Loucy (cell line): ENCODE measurements around the gene PDE2A.

ENCODE experiments used
- H2AFZ ChIP-seq: fragments of 200-600 bp; sonication (generic); 2 replicates; pipeline ENCODE4 v1.6.0; 2016; ENCODE audit warnings: antibody characterized with exemption, mild to moderate bottlenecking, low read length, moderate library complexity
- H3F3A ChIP-seq: fragments of 200-600 bp; 2 replicates; pipeline ENCODE4 v1.6.0; 2016; ENCODE audit warnings: antibody characterized with exemption, low read depth, mild to moderate bottlenecking
- H3K27me3 ChIP-seq: fragments of 200-600 bp; sonication (generic); 2 replicates; pipeline ENCODE4 v1.6.1; 2014; ENCODE audit warnings: low read length, mild to moderate bottlenecking; ENCODE audit not compliant: insufficient read depth, poor library complexity, severe bottlenecking
- H3K36me3 ChIP-seq: fragments of 200-600 bp; sonication (generic); 2 replicates; pipeline ENCODE4 v1.6.1; 2016; ENCODE audit warnings: low read length; ENCODE audit not compliant: insufficient read depth
- H3K4me1 ChIP-seq: fragments of 200-600 bp; sonication (generic); 2 replicates; pipeline ENCODE4 v1.5.1; 2014; ENCODE audit warnings: low read length, mild to moderate bottlenecking; ENCODE audit not compliant: insufficient read depth, poor library complexity, severe bottlenecking
- H3K4me2 ChIP-seq: fragments of 200-600 bp; sonication (generic); 2 replicates; pipeline ENCODE4 v1.6.0; 2014; ENCODE audit warnings: antibody characterized with exemption, low read length, low read depth, mild to moderate bottlenecking; ENCODE audit not compliant: poor library complexity, severe bottlenecking
- H3K4me3 ChIP-seq: fragments of 200-600 bp; sonication (generic); 2 replicates; pipeline ENCODE4 v1.5.1; 2014; ENCODE audit warnings: low read length, mild to moderate bottlenecking, mixed read lengths; ENCODE audit not compliant: poor library complexity, severe bottlenecking
- H3K79me2 ChIP-seq: fragments of 200-600 bp; sonication (generic); 2 replicates; pipeline ENCODE4 v1.6.1; 2014; ENCODE audit warnings: low read length; ENCODE audit not compliant: insufficient read depth
- H3K9ac ChIP-seq: fragments of 200-600 bp; sonication (generic); 2 replicates; pipeline ENCODE4 v1.6.0; 2014; ENCODE audit warnings: mild to moderate bottlenecking, low read depth, low read length, moderate library complexity; ENCODE audit not compliant: poor library complexity, severe bottlenecking
- H3K9me2 ChIP-seq: fragments of 200-600 bp; sonication (generic); replicated peaks from 2 replicates; pipeline ENCODE4 v1.6.1; 2016; ENCODE audit warnings: low read depth, low read length, mixed read lengths
- H3K9me3 ChIP-seq: fragments of 200-600 bp; sonication (generic); 2 replicates; pipeline ENCODE4 v1.6.1; 2014; ENCODE audit warnings: mild to moderate bottlenecking, antibody characterized with exemption, low read length, low read depth; ENCODE audit not compliant: insufficient read depth
- H4K20me1 ChIP-seq: fragments of 200-600 bp; sonication (generic); 2 replicates; pipeline ENCODE4 v1.6.0; 2014; ENCODE audit warnings: antibody characterized with exemption, low read length, mild to moderate bottlenecking; ENCODE audit not compliant: insufficient read depth, poor library complexity, severe bottlenecking
- CTCF ChIP-seq: fragments of 200-600 bp; sonication (generic); conservative IDR thresholded peaks from 2 replicates; pipeline ENCODE4 v1.5.1; 2014; ENCODE audit warnings: mild to moderate bottlenecking, antibody characterized with exemption, low read length
- EZH2phosphoT487 ChIP-seq: fragments of 200-600 bp; IDR thresholded peaks from 2 replicates; pipeline ENCODE4 v1.6.1; 2018; ENCODE audit warnings: antibody characterized with exemption, mild to moderate bottlenecking, moderate library complexity, borderline replicate concordance

PDE2A gene

DNA sequence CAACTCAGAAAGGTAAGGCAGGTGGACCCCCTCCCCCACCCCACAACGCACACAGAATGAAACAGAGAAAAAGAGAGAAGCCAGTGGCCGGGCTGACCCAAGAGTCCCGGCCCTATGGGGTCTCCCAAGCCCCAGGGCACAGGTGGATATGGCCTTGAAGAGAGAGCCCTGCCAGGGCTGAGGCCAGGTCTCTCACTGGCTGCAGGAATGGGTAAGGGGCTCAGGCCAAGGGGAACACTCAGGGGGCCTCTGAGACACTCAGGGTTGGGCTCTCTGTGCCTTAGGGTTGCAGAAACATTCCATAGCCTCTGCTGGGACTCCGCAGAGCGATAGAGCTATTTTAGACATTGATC, 98.0 kb downstream of the PDE2A start:
- no peaks in the 10 kb centered on the region for H3K27me3 ChIP-seq
- H3K9ac ChIP-seq: no peak overlapping the region
- H3F3A ChIP-seq: no peaks in the 10 kb centered on the region
- no peaks in the 10 kb centered on the region for H3K79me2 ChIP-seq
- no peaks in the 10 kb centered on the region for H3K9me3 ChIP-seq
- no peaks in the 10 kb centered on the region for H3K36me3 ChIP-seq
- no peaks in the 10 kb centered on the region for H4K20me1 ChIP-seq
- H3K4me1 ChIP-seq: no peaks in the 10 kb centered on the region
- H3K4me2 ChIP-seq: no peak overlapping the region
- no peak overlapping the region for H3K4me3 ChIP-seq
- H2AFZ ChIP-seq: no peak overlapping the region
- no peaks in the 10 kb centered on the region for H3K9me2 ChIP-seq
- no peak for TF ChIP-seq CTCF

DNA sequence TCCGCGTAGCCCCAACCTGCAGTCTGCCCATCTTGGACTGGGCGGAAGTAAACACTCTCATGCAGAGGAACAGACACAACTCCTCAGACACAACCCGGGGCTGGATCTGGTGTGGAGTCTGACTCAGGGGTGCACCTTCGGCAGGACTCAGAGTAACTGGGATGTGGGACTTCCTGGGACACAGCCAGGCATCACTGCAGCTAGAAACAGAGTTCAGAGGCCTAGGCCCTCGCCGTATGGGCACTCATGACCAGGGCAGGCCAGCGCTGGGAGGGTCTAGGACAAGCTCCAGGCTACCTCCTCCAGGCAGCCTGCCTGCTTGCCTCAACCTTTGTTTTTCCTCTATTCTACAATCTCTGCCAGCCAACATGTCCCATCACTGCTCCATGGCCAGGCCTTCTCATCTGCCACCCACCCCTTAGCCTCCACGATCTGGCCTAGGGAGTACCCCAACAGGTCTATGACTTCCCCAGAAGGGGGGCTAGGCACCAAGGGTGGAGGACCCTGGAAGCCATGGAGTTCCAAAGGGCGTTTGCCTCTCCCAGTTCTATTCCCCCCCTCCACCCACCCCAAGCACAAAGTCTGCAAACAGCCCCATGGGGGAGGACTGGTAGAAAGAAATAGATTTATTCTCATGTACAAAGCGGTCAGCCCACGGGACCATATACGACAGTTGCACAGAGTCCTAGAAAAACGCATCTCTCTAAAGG, 98.5 kb downstream of the PDE2A start:
- no peaks in the 10 kb centered on the region for H4K20me1 ChIP-seq
- no peaks in the 10 kb centered on the region for H3F3A ChIP-seq
- H3K4me2 ChIP-seq: no peak overlapping the region
- H3K9ac ChIP-seq: no peak overlapping the region
- H3K4me3 ChIP-seq: no peak overlapping the region
- no peaks in the 10 kb centered on the region for H3K9me3 ChIP-seq
- H3K4me1 ChIP-seq: no peaks in the 10 kb centered on the region
- TF ChIP-seq CTCF: no peak
- no peak for TF ChIP-seq EZH2phosphoT487
- H3K36me3 ChIP-seq: no peaks in the 10 kb centered on the region
- no peaks in the 10 kb centered on the region for H3K27me3 ChIP-seq
- no peaks in the 10 kb centered on the region for H3K79me2 ChIP-seq
- H2AFZ ChIP-seq: no peak overlapping the region
- no peaks in the 10 kb centered on the region for H3K9me2 ChIP-seq

DNA sequence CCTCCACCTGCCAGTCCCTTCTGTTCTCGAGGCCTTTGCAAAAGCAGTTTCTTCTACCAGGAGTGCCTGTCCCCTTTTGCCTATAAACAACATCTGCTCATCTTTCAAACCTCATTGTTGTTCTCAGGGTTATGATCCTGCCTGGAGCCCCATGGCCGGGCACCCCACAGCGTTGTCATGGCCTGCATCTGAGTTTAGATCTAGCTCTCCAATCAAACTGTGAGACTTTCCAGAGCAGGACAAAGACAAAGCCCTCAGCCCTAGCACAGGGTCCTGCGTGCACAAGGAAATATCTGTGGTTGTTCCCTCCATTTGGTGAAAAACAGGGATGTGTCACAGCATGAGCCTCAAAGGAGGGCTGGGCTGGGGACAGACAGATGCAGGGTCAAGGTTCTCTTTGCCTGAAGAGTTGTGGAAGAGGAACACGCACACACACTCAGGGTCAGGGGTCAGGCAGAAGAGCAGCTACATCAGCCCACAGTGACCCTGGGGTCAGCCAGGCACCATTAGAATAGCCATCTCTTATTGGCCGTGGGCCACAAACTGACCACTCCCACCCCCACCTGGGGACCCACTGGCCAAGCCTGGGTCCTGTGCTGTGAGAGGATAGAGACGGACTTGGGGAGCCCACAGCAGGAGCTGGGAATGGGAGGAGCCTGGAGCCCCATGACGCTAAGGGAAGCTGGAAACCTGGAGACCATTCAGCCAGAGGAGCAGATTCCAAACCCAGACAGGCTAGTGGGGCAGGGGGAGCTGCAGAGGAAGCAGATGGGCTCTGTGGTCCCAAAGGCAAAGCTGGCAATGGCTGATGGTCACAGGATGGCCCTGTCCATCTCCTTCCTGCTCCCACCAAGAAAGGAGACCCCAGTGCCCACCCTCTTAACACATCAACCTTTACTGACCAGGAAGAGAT, 99.4 kb downstream of the PDE2A start:
- H3K79me2 ChIP-seq: no peaks in the 10 kb centered on the region
- H3K27me3 ChIP-seq: no peaks in the 10 kb centered on the region
- H3K9me3 ChIP-seq: no peaks in the 10 kb centered on the region
- H3K4me1 ChIP-seq: no peaks in the 10 kb centered on the region
- H3K4me2 ChIP-seq: no peak overlapping the region
- H3K4me3 ChIP-seq: no peak overlapping the region
- no peak overlapping the region for H2AFZ ChIP-seq
- no peaks in the 10 kb centered on the region for H4K20me1 ChIP-seq
- no peaks in the 10 kb centered on the region for H3K9me2 ChIP-seq
- H3K9ac ChIP-seq: no peak overlapping the region
- H3K36me3 ChIP-seq: no peaks in the 10 kb centered on the region
- TF ChIP-seq CTCF (no peak), EZH2phosphoT487 (no peak)
- H3F3A ChIP-seq: no peaks in the 10 kb centered on the region
